NCI-H2227 (cell line): Measurements from ENCODE around the gene WSCD1.

Source experiments
- DNase-seq: peaks from one replicate; lab custom pipeline; 2025; ENCODE audit not compliant: unreplicated experiment; lab: John Stamatoyannopoulos, UW

WSCD1 gene

GRCh38 chr17:6084311-6085161 lies 14.4 kb downstream of the WSCD1 start:
- DNase-seq = no peak

GRCh38 chr17:6085812-6086211 lies 15.6 kb downstream of the WSCD1 start:
- no peak for DNase-seq

GRCh38 chr17:6086603-6087400 lies 16.6 kb downstream of the WSCD1 start:
- no peak for DNase-seq

- DNase-seq = no peak
These were observed 18.0 kb downstream of the WSCD1 start for GRCh38 chr17:6088141-6088540.

GRCh38 chr17:6090253-6090652 lies 20.1 kb downstream of the WSCD1 start:
- DNase-seq = no peak

GRCh38 chr17:6092182-6092902 lies 22.2 kb downstream of the WSCD1 start:
- no peak for DNase-seq

- no peak for DNase-seq
These were observed 22.8 kb downstream of the WSCD1 start for GRCh38 chr17:6092903-6093468.

- no peak for DNase-seq
These were observed 24.3 kb downstream of the WSCD1 start for GRCh38 chr17:6094453-6094852.

GRCh38 chr17:6094926-6095325 lies 24.7 kb downstream of the WSCD1 start:
- DNase-seq = no peak

GRCh38 chr17:6095501-6095900 lies 25.3 kb downstream of the WSCD1 start:
- DNase-seq = no peak

- no peak for DNase-seq
These were observed 26.2 kb downstream of the WSCD1 start for GRCh38 chr17:6096201-6097004.

GRCh38 chr17:6097005-6097279 lies 26.8 kb downstream of the WSCD1 start:
- DNase-seq = no peak

GRCh38 chr17:6098050-6098822 lies 28.1 kb downstream of the WSCD1 start:
- DNase-seq = no peak

GRCh38 chr17:6098823-6099180 lies 28.6 kb downstream of the WSCD1 start:
- DNase-seq = no peak

- no peak for DNase-seq
These were observed 29.3 kb downstream of the WSCD1 start for GRCh38 chr17:6099492-6099891.

GRCh38 chr17:6100146-6100545 lies 30.0 kb downstream of the WSCD1 start:
- no peak for DNase-seq

- DNase-seq = no peak
These were observed 30.8 kb downstream of the WSCD1 start for GRCh38 chr17:6100891-6101500.

GRCh38 chr17:6101706-6102105 lies 31.5 kb downstream of the WSCD1 start:
- DNase-seq = no peak

- DNase-seq = no peak
These were observed 32.4 kb downstream of the WSCD1 start for GRCh38 chr17:6102615-6103014.
